ENCODE data around the gene HS3ST2. TPM values are rescaled to one million over a fixed set of nuclear protein-coding genes. Genes with fewer than 3 reads are reported as not detected.

HS3ST2 gene
- total RNA-seq, 5 donors from 2014 or later (not counting 1 experiment from before 2014, with no cell fraction given), result not detected

DNA sequence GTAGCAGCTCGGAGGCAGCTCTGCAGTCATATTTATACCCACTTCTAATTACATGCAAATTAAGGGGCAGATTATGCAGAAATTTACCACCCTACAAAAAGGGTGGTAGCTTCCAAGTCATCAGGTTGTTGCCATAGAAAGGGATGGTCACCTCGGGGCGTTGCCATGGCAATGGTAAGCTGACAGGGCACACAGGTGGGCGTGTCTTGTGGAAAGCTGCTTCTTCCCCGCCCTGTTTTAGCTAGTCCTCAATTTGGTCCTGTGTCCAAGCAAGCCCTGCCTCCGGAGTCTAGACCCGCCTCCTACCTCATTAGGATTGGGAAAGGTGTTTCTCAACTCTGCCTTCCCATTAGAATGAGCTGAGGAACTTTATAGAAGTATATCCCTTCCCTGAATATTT, 98.7 kb downstream of the HS3ST2 start:
- H3K27ac Mint-ChIP-seq, result no peak overlapping the region
- H3K4me1 Mint-ChIP-seq, result no peaks in the 10 kb centered on the region
- 68% methylated on average over 3 of the region's 7 CpGs for WGBS (ENCODE audit: insufficient coverage)

DNA sequence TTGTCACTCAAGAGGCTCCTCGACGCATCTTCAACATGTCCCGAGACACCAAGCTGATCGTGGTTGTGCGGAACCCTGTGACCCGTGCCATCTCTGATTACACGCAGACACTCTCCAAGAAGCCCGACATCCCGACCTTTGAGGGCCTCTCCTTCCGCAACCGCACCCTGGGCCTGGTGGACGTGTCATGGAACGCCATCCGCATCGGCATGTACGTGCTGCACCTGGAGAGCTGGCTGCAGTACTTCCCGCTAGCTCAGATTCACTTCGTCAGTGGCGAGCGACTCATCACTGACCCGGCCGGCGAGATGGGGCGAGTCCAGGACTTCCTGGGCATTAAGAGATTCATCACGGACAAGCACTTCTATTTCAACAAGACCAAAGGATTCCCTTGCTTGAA, 101.0 kb downstream of the HS3ST2 start:
- H3K27me3 Mint-ChIP-seq, result peaks cover 15 to 26% of the 10 kb centered on the region in 2 donors
- H3K27ac Mint-ChIP-seq, result no peak overlapping the region
- ATAC-seq (replicated peaks in 1 of 4) (no peak), DNase-seq (no peak)
- Histone ChIP-seq H3K27me3 (replicated peaks in 1 of 2; ENCODE audit: control insufficient read depth in 2 of 2, extremely low read depth in 1 of 2, insufficient read depth in 2 of 2, low read length in 1 of 2) (peaks cover 2 to 6% of the 10 kb centered on the region in 2 experiments), H3K36me3 (ENCODE audit: control insufficient read depth in 2 of 2, extremely low read depth in 1 of 2, insufficient read depth in 1 of 2, low read length in 1 of 2) (no peaks in the 10 kb centered on the region), H3K9me3 (no peaks in the 10 kb centered on the region), H3K4me1 (ENCODE audit: control insufficient read depth in 1 of 2, extremely low read depth in 1 of 2, insufficient read depth in 2 of 2, low read length in 2 of 2) (no peaks in the 10 kb centered on the region), H3K4me3 (ENCODE audit: control insufficient read depth in 1 of 2, extremely low read depth in 1 of 2, low read length in 1 of 2) (no peak overlapping the region), H3K27ac (ENCODE audit: low read length) (no peak overlapping the region)
- H3K4me1 Mint-ChIP-seq, result no peaks in the 10 kb centered on the region
- H3K4me3 Mint-ChIP-seq, result no peak overlapping the region
- H3K9me3 Mint-ChIP-seq, result no peaks in the 10 kb centered on the region
- CTCF ChIA-PET, result no interaction called here
- H3K36me3 Mint-ChIP-seq, result no peaks in the 10 kb centered on the region
- 88% methylated on average over 21 of the region's 25 CpGs for WGBS (ENCODE audit: insufficient coverage)
- POLR2A ChIA-PET, result interaction anchor here in 1 of 2 donors (0.5 kb wide), 1 partner anchor 22 kb away, joined by 4 read pairs; no protein-coding TSS in a partner anchor

More for the DNA sequence above, 98.7 kb downstream of the HS3ST2 start:
- no peaks in the 10 kb centered on the region for H3K36me3 Mint-ChIP-seq
- H3K4me3 Mint-ChIP-seq, result no peak overlapping the region
- H3K36me3 ChIP-seq (ENCODE audit: control insufficient read depth in 2 of 2, extremely low read depth in 1 of 2, insufficient read depth in 1 of 2, low read length in 1 of 2), result no peaks in the 10 kb centered on the region
- H3K27me3 Mint-ChIP-seq, result peaks cover 3 to 14% of the 10 kb centered on the region in 2 donors
- H3K27ac ChIP-seq (ENCODE audit: low read length), result no peak overlapping the region
- DNase-seq (no peak), ATAC-seq (replicated peaks in 1 of 4) (no peak)
- no peaks in the 10 kb centered on the region for H3K9me3 ChIP-seq
- H3K4me3 ChIP-seq (ENCODE audit: control insufficient read depth in 1 of 2, extremely low read depth in 1 of 2, low read length in 1 of 2), result no peak overlapping the region
- POLR2A ChIA-PET, result no interaction called here
- H3K9me3 Mint-ChIP-seq, result no peaks in the 10 kb centered on the region
- no peaks in the 10 kb centered on the region for H3K4me1 ChIP-seq (ENCODE audit: control insufficient read depth in 1 of 2, extremely low read depth in 1 of 2, insufficient read depth in 2 of 2, low read length in 2 of 2)
- peaks cover 0 to 2% of the 10 kb centered on the region in 2 experiments for H3K27me3 ChIP-seq (replicated peaks in 1 of 2; ENCODE audit: control insufficient read depth in 2 of 2, extremely low read depth in 1 of 2, insufficient read depth in 2 of 2, low read length in 1 of 2)
- CTCF ChIA-PET, result no interaction called here

DNA sequence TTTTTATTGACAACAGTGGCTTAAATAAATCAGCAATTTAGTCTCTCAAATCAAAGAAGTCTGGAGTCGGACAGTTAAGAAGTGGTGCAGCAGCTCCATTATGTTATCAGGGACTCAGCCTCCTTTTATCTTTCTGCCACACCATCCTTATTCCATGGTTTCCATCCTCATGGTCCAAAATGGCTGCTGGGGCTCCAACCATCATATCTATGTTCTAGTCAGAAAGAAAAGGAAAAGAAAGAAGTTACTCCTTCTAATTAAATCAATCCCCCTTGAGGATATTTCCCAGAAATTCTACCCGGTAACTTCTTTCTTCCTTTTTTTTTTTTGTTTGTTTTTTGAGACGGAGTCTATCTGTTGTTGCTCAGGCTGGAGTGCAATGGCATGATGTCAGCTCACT, 109.5 kb downstream of the HS3ST2 start:
- H3K9me3 ChIP-seq, result no peaks in the 10 kb centered on the region
- Mint-ChIP-seq H3K27me3 (peaks cover 41 to 44% of the 10 kb centered on the region in 2 donors), H3K4me1 (no peaks in the 10 kb centered on the region), H3K4me3 (no peak overlapping the region), H3K27ac (no peak overlapping the region), H3K36me3 (no peaks in the 10 kb centered on the region), H3K9me3 (no peaks in the 10 kb centered on the region)
- no peak for ATAC-seq (replicated peaks in 1 of 4)
- no peaks in the 10 kb centered on the region for H3K4me1 ChIP-seq (ENCODE audit: control insufficient read depth in 1 of 2, extremely low read depth in 1 of 2, insufficient read depth in 2 of 2, low read length in 2 of 2)
- ChIA-PET CTCF (no interaction called here), POLR2A (no interaction called here)
- peaks cover 6 to 12% of the 10 kb centered on the region in 2 experiments for H3K27me3 ChIP-seq (replicated peaks in 1 of 2; ENCODE audit: control insufficient read depth in 2 of 2, extremely low read depth in 1 of 2, insufficient read depth in 2 of 2, low read length in 1 of 2)
- H3K4me3 ChIP-seq (ENCODE audit: control insufficient read depth in 1 of 2, extremely low read depth in 1 of 2, low read length in 1 of 2), result no peak overlapping the region
- H3K36me3 ChIP-seq (ENCODE audit: control insufficient read depth in 2 of 2, extremely low read depth in 1 of 2, insufficient read depth in 1 of 2, low read length in 1 of 2), result no peaks in the 10 kb centered on the region
- 100% methylated on average over 1 of the region's 3 CpGs for WGBS (ENCODE audit: insufficient coverage)
- no peak for DNase-seq
- H3K27ac ChIP-seq (ENCODE audit: low read length), result no peak overlapping the region

GRCh38 chr16:22924492-22924891, 110.5 kb downstream of the HS3ST2 start:
- ATAC-seq (replicated peaks in 1 of 4) (no peak), DNase-seq (no peak)
- H3K36me3 Mint-ChIP-seq, result no peaks in the 10 kb centered on the region
- no peaks in the 10 kb centered on the region for H3K4me1 Mint-ChIP-seq
- H3K9me3 ChIP-seq, result no peaks in the 10 kb centered on the region
- H3K27ac ChIP-seq (ENCODE audit: low read length), result no peak overlapping the region
- H3K4me3 ChIP-seq (ENCODE audit: control insufficient read depth in 1 of 2, extremely low read depth in 1 of 2, low read length in 1 of 2), result no peak overlapping the region
- H3K27me3 Mint-ChIP-seq, result peaks cover 31 to 34% of the 10 kb centered on the region in 2 donors
- WGBS (ENCODE audit: insufficient coverage), result 53% methylated on average over 3 of the region's 5 CpGs
- no peak overlapping the region for H3K4me3 Mint-ChIP-seq
- CTCF ChIA-PET, result no interaction called here
- POLR2A ChIA-PET, result no interaction called here
- H3K27me3 ChIP-seq (replicated peaks in 1 of 2; ENCODE audit: control insufficient read depth in 2 of 2, extremely low read depth in 1 of 2, insufficient read depth in 2 of 2, low read length in 1 of 2), result peaks cover 5 to 8% of the 10 kb centered on the region in 2 experiments
- no peaks in the 10 kb centered on the region for H3K36me3 ChIP-seq (ENCODE audit: control insufficient read depth in 2 of 2, extremely low read depth in 1 of 2, insufficient read depth in 1 of 2, low read length in 1 of 2)
- H3K27ac Mint-ChIP-seq, result no peak overlapping the region
- no peaks in the 10 kb centered on the region for H3K4me1 ChIP-seq (ENCODE audit: control insufficient read depth in 1 of 2, extremely low read depth in 1 of 2, insufficient read depth in 2 of 2, low read length in 2 of 2)
- no peaks in the 10 kb centered on the region for H3K9me3 Mint-ChIP-seq

DNA sequence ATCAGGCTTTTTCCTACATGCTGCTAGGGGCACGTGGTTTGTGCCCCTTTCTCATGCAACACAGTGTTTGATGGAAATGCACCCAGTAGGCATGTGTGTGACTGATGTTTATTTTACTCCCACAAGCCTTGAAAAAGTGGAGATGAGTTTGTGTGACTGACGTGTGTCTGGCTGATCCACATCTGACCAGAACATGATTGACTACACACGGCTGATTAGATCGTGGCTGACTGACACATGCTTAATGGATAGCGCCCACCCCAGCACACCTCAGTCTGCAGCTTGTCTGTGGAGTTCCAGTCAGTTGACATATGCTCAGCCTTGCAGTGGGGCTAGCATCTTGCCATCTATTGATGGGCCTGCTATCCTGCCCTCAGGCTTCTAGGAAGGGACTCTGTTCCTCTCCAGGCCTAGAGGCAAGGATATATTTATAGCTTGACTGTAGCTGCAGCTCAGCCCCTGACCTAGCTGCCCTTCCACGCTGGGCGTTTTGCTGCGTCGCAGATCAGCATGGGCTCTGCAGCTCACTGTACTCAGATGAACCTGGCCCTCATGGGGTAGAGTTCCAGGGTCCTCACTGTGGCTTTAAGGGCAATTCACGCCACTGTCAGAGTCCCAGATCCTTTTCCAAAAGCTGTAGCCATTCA, 112.3 kb downstream of the HS3ST2 start:
- H3K9me3 ChIP-seq, result no peaks in the 10 kb centered on the region
- no peak for DNase-seq
- Mint-ChIP-seq H3K27me3 (peaks cover 25 to 28% of the 10 kb centered on the region in 2 donors), H3K4me3 (no peak overlapping the region), H3K27ac (no peak overlapping the region), H3K9me3 (no peaks in the 10 kb centered on the region), H3K4me1 (no peaks in the 10 kb centered on the region), H3K36me3 (no peaks in the 10 kb centered on the region)
- H3K27ac ChIP-seq (ENCODE audit: low read length), result no peak overlapping the region
- no peaks in the 10 kb centered on the region for H3K4me1 ChIP-seq (ENCODE audit: control insufficient read depth in 1 of 2, extremely low read depth in 1 of 2, insufficient read depth in 2 of 2, low read length in 2 of 2)
- ATAC-seq (replicated peaks in 1 of 4), result no peak
- H3K4me3 ChIP-seq (ENCODE audit: control insufficient read depth in 1 of 2, extremely low read depth in 1 of 2, low read length in 1 of 2), result no peak overlapping the region
- POLR2A ChIA-PET, result interaction anchor here in 1 of 2 donors (0.6 kb wide), 1 partner anchor 46 kb away, joined by 3 read pairs; no protein-coding TSS in a partner anchor
- peaks cover 5 to 8% of the 10 kb centered on the region in 2 experiments for H3K27me3 ChIP-seq (replicated peaks in 1 of 2; ENCODE audit: control insufficient read depth in 2 of 2, extremely low read depth in 1 of 2, insufficient read depth in 2 of 2, low read length in 1 of 2)
- 77% methylated on average over 8 of the region's 10 CpGs for WGBS (ENCODE audit: insufficient coverage)
- no peaks in the 10 kb centered on the region for H3K36me3 ChIP-seq (ENCODE audit: control insufficient read depth in 2 of 2, extremely low read depth in 1 of 2, insufficient read depth in 1 of 2, low read length in 1 of 2)
- CTCF ChIA-PET, result no interaction called here

- no CpG with 5 or more reads among the region's 3 CpGs for WGBS (ENCODE audit: insufficient coverage)
- H3K27me3 Mint-ChIP-seq, result peaks cover 26 to 31% of the 10 kb centered on the region in 2 donors
- H3K4me3 Mint-ChIP-seq, result no peak overlapping the region
- POLR2A ChIA-PET, result no interaction called here
- H3K36me3 Mint-ChIP-seq, result no peaks in the 10 kb centered on the region
- no peaks in the 10 kb centered on the region for H3K9me3 Mint-ChIP-seq
- Histone ChIP-seq H3K27me3 (replicated peaks in 1 of 2; ENCODE audit: control insufficient read depth in 2 of 2, extremely low read depth in 1 of 2, insufficient read depth in 2 of 2, low read length in 1 of 2) (peaks cover under 1 to 14% of the 10 kb centered on the region in 2 experiments), H3K4me3 (ENCODE audit: control insufficient read depth in 1 of 2, extremely low read depth in 1 of 2, low read length in 1 of 2) (no peak overlapping the region), H3K4me1 (ENCODE audit: control insufficient read depth in 1 of 2, extremely low read depth in 1 of 2, insufficient read depth in 2 of 2, low read length in 2 of 2) (no peaks in the 10 kb centered on the region), H3K9me3 (no peaks in the 10 kb centered on the region), H3K27ac (ENCODE audit: low read length) (no peak overlapping the region), H3K36me3 (ENCODE audit: control insufficient read depth in 2 of 2, extremely low read depth in 1 of 2, insufficient read depth in 1 of 2, low read length in 1 of 2) (no peaks in the 10 kb centered on the region)
- CTCF ChIA-PET, result no interaction called here
- no peaks in the 10 kb centered on the region for H3K4me1 Mint-ChIP-seq
- DNase-seq (no peak), ATAC-seq (replicated peaks in 1 of 4) (no peak)
- no peak overlapping the region for H3K27ac Mint-ChIP-seq
Observed at GRCh38 chr16:22927306-22927705, 113.3 kb downstream of the HS3ST2 start.

Measured in T-cell (primary cell).